Mononuclear cell (primary cell): ENCODE measurements around the gene MTRF1. TPM values are rescaled to one million over a fixed set of nuclear protein-coding genes. Genes with fewer than 3 reads are reported as not detected.

Experiments
- H3K27me3 ChIP-seq: 2 replicates; pipeline ENCODE4 v1.6.0; 2011; ENCODE audit warnings: low read length, control low read depth; ENCODE audit not compliant: insufficient read depth
- H3K4me1 ChIP-seq: 2 replicates; pipeline ENCODE4 v1.5.1; 2011; ENCODE audit warnings: mild to moderate bottlenecking, low read length, control low read depth; ENCODE audit not compliant: insufficient read depth
- H3K4me3 ChIP-seq: 2 replicates; pipeline ENCODE4 v1.5.1; 2011; ENCODE audit warnings: mild to moderate bottlenecking, low read length, moderate library complexity
- H3K9me3 ChIP-seq: 2 replicates; pipeline ENCODE4 v1.5.1; 2011; ENCODE audit warnings: low read depth, mild to moderate bottlenecking, control low read depth, low read length
- total RNA-seq: library from RNA; depleted of rRNA; stranded (reverse); fragments of >200 nt; gene quantifications from one replicate; pipeline ENCODE4 v1.2.3, GENCODE V29; 2012

The MTRF1 gene, protein sequence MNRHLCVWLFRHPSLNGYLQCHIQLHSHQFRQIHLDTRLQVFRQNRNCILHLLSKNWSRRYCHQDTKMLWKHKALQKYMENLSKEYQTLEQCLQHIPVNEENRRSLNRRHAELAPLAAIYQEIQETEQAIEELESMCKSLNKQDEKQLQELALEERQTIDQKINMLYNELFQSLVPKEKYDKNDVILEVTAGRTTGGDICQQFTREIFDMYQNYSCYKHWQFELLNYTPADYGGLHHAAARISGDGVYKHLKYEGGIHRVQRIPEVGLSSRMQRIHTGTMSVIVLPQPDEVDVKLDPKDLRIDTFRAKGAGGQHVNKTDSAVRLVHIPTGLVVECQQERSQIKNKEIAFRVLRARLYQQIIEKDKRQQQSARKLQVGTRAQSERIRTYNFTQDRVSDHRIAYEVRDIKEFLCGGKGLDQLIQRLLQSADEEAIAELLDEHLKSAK
- total RNA-seq: 33.4 TPM

DNA sequence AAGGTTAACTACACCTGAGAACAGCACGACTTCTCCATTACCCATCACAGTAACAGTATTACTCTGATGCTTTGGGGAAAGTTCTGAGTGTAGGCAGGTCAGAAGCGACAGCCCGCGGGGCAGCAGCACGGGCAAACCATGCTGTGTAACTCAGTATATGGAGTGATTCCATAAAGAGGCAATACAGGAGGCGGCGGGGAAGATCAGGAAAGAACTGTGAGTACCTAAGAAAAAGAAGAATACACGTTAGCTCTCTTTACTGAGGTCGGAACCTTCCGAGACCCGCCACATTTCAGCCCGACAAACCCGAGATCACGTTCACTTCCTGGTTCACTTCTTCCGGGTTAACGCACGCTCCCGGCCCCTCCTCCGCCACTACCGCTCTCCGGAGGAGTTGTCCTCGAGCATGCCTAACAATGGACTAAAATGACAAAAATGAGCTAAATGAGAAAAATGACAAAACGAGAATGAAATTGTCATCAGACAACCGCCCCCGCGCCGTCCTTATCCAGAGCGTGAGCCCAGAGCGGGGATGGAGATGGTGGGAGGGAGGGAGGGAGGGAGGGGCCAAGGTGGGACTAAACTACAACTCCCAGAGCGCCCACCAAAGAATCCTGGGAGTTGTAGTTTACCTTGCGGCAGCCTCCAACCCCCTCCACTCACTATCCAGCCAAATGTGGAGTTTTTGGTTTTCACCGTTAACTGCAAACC is at the start of gene MTRF1:
Gene MTRF1, minus strand, starts transcription at position 316 of the 711 bp plus-strand sequence. CDS start 2,669 bp downstream, outside the sequence.
- H3K9me3 ChIP-seq: peaks cover 6% of the 10 kb centered on the region
- peaks cover 6% of the 10 kb centered on the region for H3K4me1 ChIP-seq
- no peaks in the 10 kb centered on the region for H3K27me3 ChIP-seq
- H3K4me3 ChIP-seq: peak within 1 kb of the TSS; percentile 58

DNA sequence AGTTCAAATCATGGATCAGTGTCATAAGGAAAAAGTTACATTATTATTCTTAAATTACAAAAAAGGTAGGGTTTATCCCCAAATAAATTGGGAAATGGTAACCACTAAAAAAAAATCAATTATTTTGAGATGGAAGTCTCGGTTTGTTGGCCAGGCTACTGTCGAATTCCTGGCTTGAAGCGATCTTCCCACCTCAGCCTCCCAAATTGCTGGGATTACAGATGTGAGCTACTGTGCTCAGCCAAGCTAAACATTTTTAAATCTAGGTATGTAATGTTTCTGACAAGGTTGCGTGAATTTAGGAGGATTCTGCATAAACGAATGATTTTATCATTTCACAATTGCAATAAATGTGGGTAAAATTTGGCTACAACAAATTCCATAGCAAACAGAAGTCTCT is 49.7 kb upstream of the MTRF1 start:
- H3K4me3 ChIP-seq: no peak overlapping the region
- H3K27me3 ChIP-seq: no peaks in the 10 kb centered on the region
- peaks cover 35% of the 10 kb centered on the region for H3K4me1 ChIP-seq
- H3K9me3 ChIP-seq: no peaks in the 10 kb centered on the region

DNA sequence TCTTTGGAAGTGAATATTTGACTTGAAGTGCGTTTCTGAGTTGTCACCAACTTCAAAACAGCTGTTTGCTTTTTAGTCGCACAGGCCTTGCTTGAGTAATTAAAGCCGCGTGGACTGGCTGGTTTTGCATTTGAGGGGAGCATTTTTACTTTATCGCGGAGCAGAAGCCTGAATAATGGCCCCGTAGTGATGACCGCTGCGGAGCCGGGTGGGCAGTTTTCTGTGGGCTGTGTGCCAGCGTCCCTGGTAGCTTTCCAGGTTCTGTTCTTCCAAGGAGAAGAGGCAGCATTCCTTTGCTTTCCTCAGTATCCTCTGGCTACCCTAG is 48.8 kb upstream of the MTRF1 start:
- no peaks in the 10 kb centered on the region for H3K9me3 ChIP-seq
- H3K27me3 ChIP-seq: no peaks in the 10 kb centered on the region
- peak overlapping the region; percentile 100 for H3K4me3 ChIP-seq
- peaks cover 35% of the 10 kb centered on the region for H3K4me1 ChIP-seq

DNA sequence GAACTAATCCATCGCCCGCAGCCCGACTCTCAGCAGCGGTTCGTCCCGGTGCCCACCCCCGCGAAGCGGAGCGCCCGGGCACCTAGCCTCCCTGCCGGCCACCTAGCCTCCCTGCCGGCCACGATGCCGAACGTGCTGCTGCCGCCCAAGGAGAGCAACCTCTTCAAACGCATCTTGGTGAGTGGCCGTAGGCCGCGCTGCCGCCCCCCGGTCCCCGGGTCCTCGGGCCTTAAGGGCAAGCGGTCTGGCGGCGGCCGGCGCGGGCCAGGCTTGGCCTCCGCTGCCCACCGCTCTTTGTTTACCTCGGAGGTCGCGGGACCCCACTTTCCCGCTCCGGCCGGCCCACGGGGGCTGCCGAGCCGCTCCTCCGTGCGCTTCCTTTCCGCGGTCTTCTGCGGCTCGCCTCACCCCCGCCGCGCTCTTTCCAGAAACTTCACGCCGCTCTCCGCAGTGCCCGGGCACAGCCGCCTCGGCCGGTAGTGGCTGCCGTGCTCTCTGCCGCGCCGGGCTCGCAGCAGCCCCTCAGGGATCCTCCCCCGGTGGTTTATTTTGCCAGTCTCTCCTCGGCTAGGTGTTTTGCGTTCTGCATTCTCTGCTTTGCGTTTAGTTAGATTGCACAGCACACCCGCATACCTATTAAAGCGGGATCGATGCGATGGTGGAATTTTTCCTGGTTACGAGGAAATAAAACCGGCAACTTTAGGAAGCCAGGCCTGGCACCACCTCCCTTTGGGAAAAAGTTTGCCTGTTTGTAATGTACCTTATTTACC is 48.2 kb upstream of the MTRF1 start:
- no peaks in the 10 kb centered on the region for H3K27me3 ChIP-seq
- no peaks in the 10 kb centered on the region for H3K9me3 ChIP-seq
- peak overlapping the region; percentile 100 for H3K4me3 ChIP-seq
- H3K4me1 ChIP-seq: peaks cover 35% of the 10 kb centered on the region

DNA sequence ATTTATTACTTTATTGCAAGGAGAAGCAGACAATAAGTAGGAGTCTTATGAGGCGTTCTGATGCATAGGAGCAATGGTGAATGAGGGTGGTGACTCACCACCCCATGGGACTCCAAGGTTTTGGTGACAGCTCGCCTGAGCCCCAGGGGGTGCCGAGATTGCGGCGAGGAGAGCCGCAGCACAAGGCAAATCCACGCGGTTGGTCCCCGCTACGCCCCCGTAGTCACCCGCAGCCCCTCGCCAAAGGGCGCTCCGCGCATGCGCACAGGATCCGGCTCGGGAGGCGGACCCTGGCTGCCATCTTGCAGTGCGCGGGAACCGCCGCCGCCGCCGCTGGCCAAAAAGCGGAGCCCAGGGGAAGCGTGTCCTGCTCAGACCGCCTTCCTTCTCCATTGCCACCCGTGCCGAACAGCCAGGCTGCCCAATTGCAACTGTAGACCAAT is 47.6 kb upstream of the MTRF1 start, which contains the start of gene NAA16:
Gene NAA16, plus strand, starts transcription at position 305 of the 443 bp plus-strand sequence. CDS start 262 bp downstream, outside the sequence.
- peak within 1 kb of the TSS; percentile 100 for H3K4me3 ChIP-seq
- H3K9me3 ChIP-seq: no peaks in the 10 kb centered on the region
- peaks cover 34% of the 10 kb centered on the region for H3K4me1 ChIP-seq
- no peaks in the 10 kb centered on the region for H3K27me3 ChIP-seq

DNA sequence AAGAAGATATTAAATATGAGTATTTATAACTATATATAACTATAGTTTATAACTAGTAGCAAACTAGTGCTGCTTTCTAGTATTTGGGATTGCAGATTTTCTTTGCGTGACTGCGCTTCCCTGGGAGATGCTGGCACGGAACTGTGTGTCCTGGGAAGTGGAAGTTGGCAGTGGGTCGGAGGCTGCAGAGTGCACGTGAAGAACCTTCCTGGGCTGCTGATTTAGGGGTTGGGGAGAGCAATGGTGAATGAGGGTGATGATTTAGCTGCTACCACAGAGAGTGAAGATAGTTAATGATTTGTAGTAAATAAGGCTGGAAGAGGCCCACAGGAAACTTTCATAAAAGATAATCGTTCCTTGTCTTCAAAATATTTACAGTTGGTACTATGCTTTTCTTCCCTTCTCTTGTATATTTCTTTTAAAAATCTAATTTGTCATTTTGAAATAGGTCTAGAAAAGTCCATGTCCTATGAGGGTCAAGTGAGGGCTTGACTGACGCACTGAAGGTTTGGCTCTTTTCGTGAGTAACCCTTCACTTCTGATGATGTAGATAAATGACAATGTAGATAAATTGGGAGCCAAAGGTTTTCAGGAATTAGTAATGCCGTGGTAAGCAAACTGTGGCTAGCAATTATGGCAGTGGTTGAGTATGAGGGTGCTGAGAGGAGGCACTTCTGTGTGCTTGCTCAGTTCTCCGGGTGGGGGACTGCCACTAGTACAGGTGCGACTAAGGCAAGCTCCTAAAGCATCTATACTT is 44.7 kb upstream of the MTRF1 start:
- H3K4me1 ChIP-seq: peaks cover 6% of the 10 kb centered on the region
- H3K9me3 ChIP-seq: no peaks in the 10 kb centered on the region
- no peaks in the 10 kb centered on the region for H3K27me3 ChIP-seq
- H3K4me3 ChIP-seq: no peak overlapping the region

DNA sequence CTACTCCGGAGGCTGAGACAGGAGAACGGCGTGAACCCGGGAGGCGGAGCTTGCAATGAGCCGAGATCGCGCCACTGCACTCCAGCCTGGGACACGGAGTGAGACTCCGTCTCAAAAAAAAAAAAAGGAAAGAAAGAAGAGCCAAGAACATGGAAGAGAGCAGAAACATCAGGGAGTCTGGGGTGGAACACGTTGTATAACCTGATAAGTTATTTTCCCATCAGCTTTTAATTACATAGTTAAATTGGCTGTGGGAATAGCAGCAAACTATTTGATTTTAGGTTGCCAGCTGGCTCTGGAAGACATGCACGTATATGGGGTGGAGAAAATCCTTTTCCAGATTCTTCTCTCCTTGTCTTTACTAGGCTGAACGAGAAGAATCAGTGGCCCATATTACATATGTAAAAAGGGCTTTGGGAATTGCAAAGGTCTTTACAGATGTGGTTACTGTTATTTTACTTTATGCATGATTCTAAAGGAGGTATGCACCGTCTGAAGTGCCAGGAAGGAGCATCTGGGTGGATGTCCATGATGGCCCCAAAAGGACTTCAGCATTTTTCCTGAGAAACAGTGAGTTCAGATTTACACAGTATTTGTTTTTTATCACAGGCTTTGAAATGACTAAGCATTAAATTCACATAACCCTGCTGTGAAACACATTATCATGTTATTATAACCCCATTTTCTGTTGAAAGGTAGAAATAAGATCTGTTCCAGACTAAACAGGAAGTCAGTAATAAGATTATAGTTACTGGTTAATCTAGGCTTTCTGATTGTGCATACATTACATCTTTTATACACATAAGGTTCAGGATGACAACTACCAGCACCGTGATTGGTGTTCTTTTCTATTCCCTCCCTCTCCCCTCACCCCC is 43.1 kb upstream of the MTRF1 start:
- no peaks in the 10 kb centered on the region for H3K27me3 ChIP-seq
- peaks cover 4% of the 10 kb centered on the region for H3K4me1 ChIP-seq
- H3K4me3 ChIP-seq: no peak overlapping the region
- no peaks in the 10 kb centered on the region for H3K9me3 ChIP-seq

DNA sequence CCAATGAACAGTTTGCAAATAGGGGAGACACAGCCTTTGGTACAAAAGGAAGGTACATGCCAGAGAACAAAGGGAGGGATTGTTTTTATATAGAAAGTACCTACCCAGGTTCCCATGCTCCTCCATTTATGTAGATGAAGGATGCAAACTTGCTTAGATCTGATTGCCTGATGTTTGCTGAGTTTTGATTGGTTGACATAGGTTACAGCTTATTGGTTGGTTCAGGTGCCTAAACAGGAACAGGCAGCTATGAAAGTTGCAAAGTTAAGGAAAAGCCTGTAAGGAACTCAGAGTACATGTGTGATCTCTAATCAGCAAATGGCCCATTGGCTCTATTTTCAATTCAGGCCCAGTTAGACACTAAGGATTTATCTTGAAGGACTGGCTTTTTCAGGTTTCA is 41.2 kb upstream of the MTRF1 start:
- H3K9me3 ChIP-seq: no peaks in the 10 kb centered on the region
- H3K4me1 ChIP-seq: no peaks in the 10 kb centered on the region
- H3K4me3 ChIP-seq: no peak overlapping the region
- H3K27me3 ChIP-seq: no peaks in the 10 kb centered on the region

DNA sequence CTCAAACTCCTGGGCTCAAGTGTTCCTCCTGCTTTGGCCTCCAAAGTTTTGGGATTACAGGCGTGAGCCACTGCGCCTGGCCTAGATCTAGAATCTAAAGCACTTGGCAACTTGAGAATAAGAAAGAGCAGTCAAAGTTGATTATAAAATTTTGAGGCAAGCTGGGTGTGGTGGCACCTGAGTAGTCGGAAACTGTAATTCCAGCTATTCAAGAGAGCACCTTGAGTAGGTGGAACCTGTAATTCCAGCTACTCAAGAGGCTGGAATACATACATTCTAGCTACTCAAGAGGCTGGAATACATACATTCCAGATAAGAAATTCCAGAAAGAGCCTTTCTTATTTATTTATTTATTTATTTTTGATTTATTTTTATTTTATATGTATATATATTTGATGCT is 39.4 kb upstream of the MTRF1 start:
- Histone ChIP-seq H3K27me3 (no peaks in the 10 kb centered on the region), H3K9me3 (no peaks in the 10 kb centered on the region), H3K4me1 (no peaks in the 10 kb centered on the region)

DNA sequence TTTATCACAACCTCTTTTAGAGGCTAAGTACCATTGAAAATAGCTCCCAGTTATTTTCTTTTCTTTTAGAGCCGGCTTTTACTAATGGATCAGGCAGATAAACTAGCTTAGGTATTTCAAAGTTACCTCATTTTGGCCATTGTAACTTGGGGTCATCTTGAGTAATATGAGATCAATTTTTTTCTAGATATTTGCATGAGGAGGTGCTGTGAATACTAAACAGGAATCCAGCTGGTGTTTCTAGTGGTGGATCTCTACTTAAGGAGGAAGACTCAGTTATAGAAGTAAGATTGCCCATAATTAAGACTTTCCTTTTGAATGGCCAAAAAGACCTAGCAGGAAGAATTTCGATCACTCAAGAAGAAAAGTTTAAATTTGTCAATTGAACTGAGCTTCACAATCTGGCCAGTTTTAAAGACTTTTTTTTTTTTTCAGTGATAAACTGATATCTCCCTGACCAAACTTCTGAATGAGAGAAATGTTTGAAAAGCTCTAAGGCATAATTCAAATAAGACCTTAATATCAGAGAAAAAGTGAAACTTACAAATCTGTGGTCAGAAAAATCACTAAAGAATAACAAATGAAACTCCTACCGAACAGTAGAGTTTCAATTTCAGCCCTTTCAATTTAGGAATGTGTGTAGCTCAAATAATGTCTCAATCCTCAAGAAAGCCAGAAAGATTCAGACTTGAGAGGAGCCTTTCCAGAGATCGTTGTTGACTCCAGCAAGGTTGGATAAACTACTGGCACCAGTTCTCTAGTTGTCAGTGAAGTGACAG is 36.1 kb upstream of the MTRF1 start:
- Histone ChIP-seq H3K27me3 (no peaks in the 10 kb centered on the region), H3K4me3 (no peak overlapping the region), H3K4me1 (no peaks in the 10 kb centered on the region)

More for the DNA sequence above, 39.4 kb upstream of the MTRF1 start:
- no peak overlapping the region for H3K4me3 ChIP-seq

DNA sequence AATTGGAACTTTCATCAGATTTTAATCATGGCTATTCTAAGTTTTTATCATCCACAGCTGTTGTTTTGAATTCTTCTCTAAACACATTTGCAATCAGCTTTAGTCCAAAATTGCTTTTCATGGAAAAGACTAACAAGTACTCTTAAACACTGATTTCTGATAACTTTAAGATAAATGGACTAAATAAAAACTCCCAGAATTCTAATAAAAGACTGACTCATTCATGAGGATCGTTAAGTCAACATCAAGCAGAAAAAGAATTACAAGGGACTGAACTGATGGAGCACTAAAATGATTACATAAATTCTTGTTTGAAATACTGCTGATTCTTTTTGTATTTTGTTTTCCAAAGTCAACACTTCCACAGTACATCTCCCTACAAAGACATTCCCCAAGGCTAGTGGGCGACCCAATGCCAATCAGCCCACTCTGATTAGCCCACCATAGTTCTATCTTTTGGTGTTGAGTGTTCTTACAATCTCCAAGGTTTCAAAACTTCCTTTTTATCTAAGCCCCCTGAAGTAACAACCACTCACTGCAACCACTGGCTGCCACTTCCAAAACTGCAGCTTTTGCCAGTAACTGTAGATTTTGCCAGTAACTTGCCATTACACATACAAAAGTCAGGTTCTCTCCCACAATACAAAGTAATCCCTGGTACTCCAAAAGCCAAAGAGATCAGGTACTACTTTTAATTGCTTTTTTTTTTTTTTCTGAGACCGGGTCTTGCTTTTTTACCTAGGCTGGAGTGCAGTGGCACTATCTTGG is 33.7 kb upstream of the MTRF1 start:
- Histone ChIP-seq H3K9me3 (no peaks in the 10 kb centered on the region), H3K4me3 (no peak overlapping the region), H3K27me3 (no peaks in the 10 kb centered on the region), H3K4me1 (no peaks in the 10 kb centered on the region)

More for the DNA sequence above, 36.1 kb upstream of the MTRF1 start:
- H3K9me3 ChIP-seq: no peaks in the 10 kb centered on the region

DNA sequence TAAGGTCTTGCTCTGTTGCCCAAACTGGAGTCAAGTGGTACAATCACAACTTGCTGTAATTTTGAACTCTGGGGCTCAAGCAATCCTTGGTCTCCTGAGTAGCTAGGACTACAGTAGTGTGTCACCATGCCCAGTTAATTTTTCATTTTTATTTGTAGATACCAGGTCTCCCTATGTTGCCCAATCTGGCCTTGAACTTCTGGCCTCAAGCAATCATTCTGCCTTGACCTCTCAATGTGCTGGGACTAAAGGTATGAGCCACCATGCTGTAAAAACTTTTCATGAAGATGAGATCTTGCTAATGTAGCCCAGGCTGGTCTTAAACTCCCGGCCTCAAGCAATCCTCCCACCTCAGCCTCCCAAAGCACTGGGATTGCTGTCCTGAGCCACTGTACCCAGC is 32.6 kb upstream of the MTRF1 start:
- H3K9me3 ChIP-seq: no peaks in the 10 kb centered on the region
- no peaks in the 10 kb centered on the region for H3K4me1 ChIP-seq
- no peaks in the 10 kb centered on the region for H3K27me3 ChIP-seq
- H3K4me3 ChIP-seq: no peak overlapping the region
